GM18508 (cell line): ENCODE measurements around the gene SLC6A18.

Experiments
- ATAC-seq: cut with Tn5 transposase; IDR thresholded peaks from one replicate; pipeline ENCODE4 v1.9.1; 2021; ENCODE audit warnings: moderate number of reproducible peaks; ENCODE audit not compliant: insufficient read depth, unreplicated experiment

Gene SLC6A18

GRCh38 chr5:1186351-1187233 is 38.6 kb upstream of the SLC6A18 start:
- no peak for ATAC-seq

GRCh38 chr5:1187234-1187949 is 37.8 kb upstream of the SLC6A18 start:
- ATAC-seq = no peak

GRCh38 chr5:1187950-1188334 is 37.2 kb upstream of the SLC6A18 start:
- no peak for ATAC-seq

- ATAC-seq = no peak
These were observed 36.7 kb upstream of the SLC6A18 start for GRCh38 chr5:1188464-1188863.

- no peak for ATAC-seq
These were observed 35.9 kb upstream of the SLC6A18 start for GRCh38 chr5:1189269-1189668.

- ATAC-seq = no peak
These were observed 34.9 kb upstream of the SLC6A18 start for GRCh38 chr5:1190278-1190677.

- no peak for ATAC-seq
These were observed 34.3 kb upstream of the SLC6A18 start for GRCh38 chr5:1190837-1191239.

- no peak for ATAC-seq
These were observed 32.1 kb upstream of the SLC6A18 start for GRCh38 chr5:1192971-1193590.

GRCh38 chr5:1193591-1193985 is 31.6 kb upstream of the SLC6A18 start:
- no peak for ATAC-seq

GRCh38 chr5:1194378-1194777 is 30.8 kb upstream of the SLC6A18 start:
- no peak for ATAC-seq

GRCh38 chr5:1195439-1195838 is 29.7 kb upstream of the SLC6A18 start:
- ATAC-seq = no peak

GRCh38 chr5:1195916-1196315 is 29.3 kb upstream of the SLC6A18 start:
- no peak for ATAC-seq

- ATAC-seq = no peak
These were observed 28.6 kb upstream of the SLC6A18 start for GRCh38 chr5:1196562-1196961.

GRCh38 chr5:1197876-1198666 is 27.1 kb upstream of the SLC6A18 start:
- no peak for ATAC-seq

- ATAC-seq = no peak
These were observed 25.9 kb upstream of the SLC6A18 start for GRCh38 chr5:1199340-1199648.

GRCh38 chr5:1199649-1200494 is 25.3 kb upstream of the SLC6A18 start:
- ATAC-seq = no peak

GRCh38 chr5:1200495-1201326 is 24.5 kb upstream of the SLC6A18 start:
- no peak for ATAC-seq

- no peak for ATAC-seq
These were observed 23.7 kb upstream of the SLC6A18 start, which contains the start of gene SLC6A19 for GRCh38 chr5:1201327-1202025. SLC6A19 (plus strand) TSS chr5:1201595; CDS start chr5:1201651, 56 bp downstream.
